Cortex of kidney (tissue), 1 donor: Measurements from ENCODE around the gene PHF11.

ENCODE experiments used
- DNase-seq: peaks from one replicate; lab custom pipeline; 2025; lab: John Stamatoyannopoulos, UW

Gene PHF11

GRCh38 chr13:49498206-49498605 is 2.5 kb downstream of the PHF11 start:
- no peak for DNase-seq

- DNase-seq, result no peak
Observed at GRCh38 chr13:49499889-49500660, 4.3 kb downstream of the PHF11 start.

GRCh38 chr13:49502954-49503353 is 7.2 kb downstream of the PHF11 start:
- DNase-seq, result no peak

- DNase-seq, result no peak
Observed at GRCh38 chr13:49503951-49504350, 8.2 kb downstream of the PHF11 start.

GRCh38 chr13:49512578-49512977 is 16.8 kb downstream of the PHF11 start:
- no peak for DNase-seq

GRCh38 chr13:49516467-49516866 is 20.7 kb downstream of the PHF11 start:
- no peak for DNase-seq

- DNase-seq, result no peak
Observed at GRCh38 chr13:49517461-49517860, 21.7 kb downstream of the PHF11 start.

GRCh38 chr13:49521224-49521623 is 25.5 kb downstream of the PHF11 start:
- DNase-seq, result no peak

GRCh38 chr13:49524740-49525501 is 29.2 kb downstream of the PHF11 start:
- no peak for DNase-seq

GRCh38 chr13:49527123-49527522 is 31.4 kb downstream of the PHF11 start:
- DNase-seq, result no peak

GRCh38 chr13:49528161-49528560 is 32.4 kb downstream of the PHF11 start:
- DNase-seq, result no peak

- no peak for DNase-seq
Observed at GRCh38 chr13:49530457-49530856, 34.7 kb downstream of the PHF11 start.

- no peak for DNase-seq
Observed at GRCh38 chr13:49532593-49532992, 36.8 kb downstream of the PHF11 start.

GRCh38 chr13:49533011-49533410 is 37.3 kb downstream of the PHF11 start:
- DNase-seq, result no peak

- DNase-seq, result no peak
Observed at GRCh38 chr13:49533591-49534269, 38.0 kb downstream of the PHF11 start.

GRCh38 chr13:49536144-49536873 is 40.6 kb downstream of the PHF11 start:
- no peak for DNase-seq

- DNase-seq, result no peak
Observed at GRCh38 chr13:49538404-49538803, 42.7 kb downstream of the PHF11 start.

- no peak for DNase-seq
Observed at GRCh38 chr13:49539313-49539712, 43.6 kb downstream of the PHF11 start.

GRCh38 chr13:49539746-49540145 is 44.0 kb downstream of the PHF11 start:
- no peak for DNase-seq

- no peak for DNase-seq
Observed at GRCh38 chr13:49540552-49540951, 44.8 kb downstream of the PHF11 start.

- DNase-seq, result no peak
Observed at GRCh38 chr13:49543656-49544055, 47.9 kb downstream of the PHF11 start.

GRCh38 chr13:49545661-49546060 is 49.9 kb downstream of the PHF11 start:
- DNase-seq, result no peak
